ENCODE results near the gene SEZ6L. TPM values are rescaled to one million over a fixed set of nuclear protein-coding genes. Genes with fewer than 3 reads are reported as not detected.

SEZ6L gene
- total RNA-seq, 2 donors from 2014 or later, result 0.07 to 0.12 TPM

DNA sequence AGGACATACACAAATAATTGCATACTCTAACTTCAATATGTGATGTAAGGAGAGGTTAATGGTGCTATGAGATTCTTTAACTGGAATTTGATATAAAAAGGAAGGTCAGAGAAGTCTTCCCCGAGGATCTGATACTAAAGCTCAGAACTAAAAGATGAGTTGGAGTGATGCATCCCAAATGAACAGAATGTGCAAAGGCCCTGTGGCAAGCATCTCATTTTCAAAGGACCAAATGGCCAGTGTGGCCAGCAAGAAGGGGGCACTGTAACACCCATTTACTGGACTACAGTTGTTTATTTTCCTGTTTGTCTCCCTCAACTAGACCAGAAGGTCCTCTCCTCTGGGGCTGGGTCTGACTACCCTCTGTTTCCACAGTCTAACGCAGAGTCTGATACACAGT lies 144.9 kb downstream of the SEZ6L start:
- H3K9me3 ChIP-seq, result no peaks in the 10 kb centered on the region
- no peaks in the 10 kb centered on the region for H3K27me3 ChIP-seq
- H3K4me3 ChIP-seq, result no peak overlapping the region
- no peaks in the 10 kb centered on the region for H3K4me1 ChIP-seq
- TF ChIP-seq, protein P1, sequence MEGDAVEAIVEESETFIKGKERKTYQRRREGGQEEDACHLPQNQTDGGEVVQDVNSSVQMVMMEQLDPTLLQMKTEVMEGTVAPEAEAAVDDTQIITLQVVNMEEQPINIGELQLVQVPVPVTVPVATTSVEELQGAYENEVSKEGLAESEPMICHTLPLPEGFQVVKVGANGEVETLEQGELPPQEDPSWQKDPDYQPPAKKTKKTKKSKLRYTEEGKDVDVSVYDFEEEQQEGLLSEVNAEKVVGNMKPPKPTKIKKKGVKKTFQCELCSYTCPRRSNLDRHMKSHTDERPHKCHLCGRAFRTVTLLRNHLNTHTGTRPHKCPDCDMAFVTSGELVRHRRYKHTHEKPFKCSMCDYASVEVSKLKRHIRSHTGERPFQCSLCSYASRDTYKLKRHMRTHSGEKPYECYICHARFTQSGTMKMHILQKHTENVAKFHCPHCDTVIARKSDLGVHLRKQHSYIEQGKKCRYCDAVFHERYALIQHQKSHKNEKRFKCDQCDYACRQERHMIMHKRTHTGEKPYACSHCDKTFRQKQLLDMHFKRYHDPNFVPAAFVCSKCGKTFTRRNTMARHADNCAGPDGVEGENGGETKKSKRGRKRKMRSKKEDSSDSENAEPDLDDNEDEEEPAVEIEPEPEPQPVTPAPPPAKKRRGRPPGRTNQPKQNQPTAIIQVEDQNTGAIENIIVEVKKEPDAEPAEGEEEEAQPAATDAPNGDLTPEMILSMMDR (IDR thresholded peaks at IDR 0.05), result no peak
- no peak overlapping the region for H3K27ac ChIP-seq
- no peak for DNase-seq (ENCODE audit: low spot score)
- H3K36me3 ChIP-seq, result no peaks in the 10 kb centered on the region

DNA sequence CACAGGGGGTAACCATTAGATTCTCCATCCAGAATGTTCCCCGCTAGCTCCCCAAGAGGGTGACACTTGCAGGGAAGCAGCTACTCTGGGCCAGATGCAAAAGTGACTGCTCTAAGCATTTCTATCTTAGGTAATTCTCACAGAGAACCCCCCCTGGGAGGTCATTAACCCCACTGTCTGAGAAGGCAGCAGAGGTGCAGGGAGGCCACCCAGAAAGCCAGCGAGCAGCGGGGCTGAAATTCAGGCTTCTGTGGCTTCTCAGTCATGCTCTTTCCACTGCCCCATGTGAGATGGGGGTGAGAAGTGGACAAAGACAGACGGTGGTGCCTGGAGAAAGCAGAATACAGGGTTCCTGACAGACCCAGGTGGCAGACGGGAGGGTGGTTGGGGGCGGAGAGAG lies 145.4 kb downstream of the SEZ6L start:
- no peaks in the 10 kb centered on the region for H3K27me3 ChIP-seq

DNA sequence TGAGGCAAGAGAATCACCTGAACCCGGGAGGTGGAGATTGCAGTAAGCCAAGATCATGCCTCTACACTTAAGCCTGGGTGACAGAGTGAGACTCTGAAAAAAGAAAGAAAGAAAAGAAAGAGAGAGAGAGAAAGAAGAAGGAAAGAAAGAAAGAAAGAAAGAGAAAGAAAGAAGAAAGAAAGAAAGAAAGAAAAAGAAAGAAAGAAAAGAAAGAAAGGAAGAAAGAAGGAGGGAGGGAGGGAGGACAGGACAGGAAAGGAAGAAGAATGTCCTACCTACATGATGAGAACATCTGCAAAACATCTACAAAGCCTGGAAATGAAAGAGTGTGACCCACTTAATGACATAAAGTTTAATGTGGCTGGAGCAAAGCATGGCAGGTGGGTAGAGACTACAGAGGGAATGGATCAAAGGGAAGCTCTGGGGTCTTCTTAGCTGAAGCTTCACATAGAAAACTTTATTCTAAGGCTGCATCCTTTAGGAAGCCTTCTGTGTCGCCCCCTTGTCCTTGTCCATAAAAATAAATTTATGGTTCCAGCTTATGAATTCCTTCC lies 147.5 kb downstream of the SEZ6L start:
- TF ChIP-seq, protein P1 (IDR thresholded peaks at IDR 0.05), result no peak
- H3K27ac ChIP-seq, result no peak overlapping the region
- H3K9me3 ChIP-seq, result no peaks in the 10 kb centered on the region
- no peak overlapping the region for H3K4me3 ChIP-seq
- H3K4me1 ChIP-seq, result no peaks in the 10 kb centered on the region
- DNase-seq (ENCODE audit: low spot score), result no peak
- no peaks in the 10 kb centered on the region for H3K36me3 ChIP-seq
- no peaks in the 10 kb centered on the region for H3K27me3 ChIP-seq

More for the DNA sequence above, 145.4 kb downstream of the SEZ6L start:
- no peak overlapping the region for H3K4me3 ChIP-seq
- TF ChIP-seq, protein P1 (IDR thresholded peaks at IDR 0.05), result no peak
- no peaks in the 10 kb centered on the region for H3K9me3 ChIP-seq
- no peaks in the 10 kb centered on the region for H3K4me1 ChIP-seq
- no peak for DNase-seq (ENCODE audit: low spot score)
- H3K36me3 ChIP-seq, result no peaks in the 10 kb centered on the region
- no peak overlapping the region for H3K27ac ChIP-seq

DNA sequence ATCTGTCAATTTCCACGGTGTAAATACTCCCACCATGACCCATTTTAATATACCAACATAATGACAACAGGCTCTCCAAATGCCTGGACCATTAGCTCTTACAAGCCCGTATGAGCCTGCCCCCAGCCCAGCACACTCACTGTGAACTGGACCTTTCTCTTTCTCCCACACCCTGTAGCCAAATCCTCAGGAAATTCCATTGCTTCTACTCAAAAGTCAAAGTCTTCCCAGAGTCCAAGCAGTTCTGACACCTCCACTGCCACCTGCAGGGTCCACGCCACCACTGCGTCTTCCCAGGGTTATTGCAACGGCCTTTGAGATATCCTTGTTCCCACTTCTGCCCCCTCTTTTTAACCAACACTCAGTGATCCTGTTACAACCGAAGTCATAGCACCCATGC lies 149.7 kb downstream of the SEZ6L start:
- no peak overlapping the region for H3K4me3 ChIP-seq
- TF ChIP-seq, protein P1 (IDR thresholded peaks at IDR 0.05), result peak in 1 of 2 donors; percentile 23
- no peak overlapping the region for H3K27ac ChIP-seq
- no peak for DNase-seq (ENCODE audit: low spot score)
- H3K36me3 ChIP-seq, result no peaks in the 10 kb centered on the region
- no peaks in the 10 kb centered on the region for H3K4me1 ChIP-seq
- H3K27me3 ChIP-seq, result no peaks in the 10 kb centered on the region
- no peaks in the 10 kb centered on the region for H3K9me3 ChIP-seq

DNA sequence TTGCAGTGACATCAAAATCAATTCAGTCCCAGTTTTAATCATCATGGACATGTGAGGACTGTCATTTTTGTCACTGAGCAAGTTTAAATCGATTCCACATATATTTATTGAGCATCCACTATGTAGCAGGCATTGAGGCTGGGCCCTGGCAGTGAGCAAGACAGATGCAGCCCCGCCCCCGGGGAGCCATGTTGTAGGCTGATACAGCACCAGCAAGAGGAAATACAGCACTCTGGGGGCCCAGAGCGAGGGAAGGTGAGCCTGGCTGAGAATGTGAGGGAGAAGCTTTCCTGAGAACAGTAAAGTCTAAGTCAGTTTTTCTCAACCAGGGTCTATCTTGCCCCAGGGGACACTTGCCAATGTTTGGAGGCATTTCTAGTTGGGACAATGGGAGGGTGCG lies 151.2 kb downstream of the SEZ6L start:
- H3K4me1 ChIP-seq, result no peaks in the 10 kb centered on the region
- no peak overlapping the region for H3K27ac ChIP-seq
- H3K36me3 ChIP-seq, result no peaks in the 10 kb centered on the region
- no peaks in the 10 kb centered on the region for H3K27me3 ChIP-seq
- no peak overlapping the region for H3K4me3 ChIP-seq
- no peak for DNase-seq (ENCODE audit: low spot score)
- TF ChIP-seq, protein P1 (IDR thresholded peaks at IDR 0.05), result no peak
- no peaks in the 10 kb centered on the region for H3K9me3 ChIP-seq

DNA sequence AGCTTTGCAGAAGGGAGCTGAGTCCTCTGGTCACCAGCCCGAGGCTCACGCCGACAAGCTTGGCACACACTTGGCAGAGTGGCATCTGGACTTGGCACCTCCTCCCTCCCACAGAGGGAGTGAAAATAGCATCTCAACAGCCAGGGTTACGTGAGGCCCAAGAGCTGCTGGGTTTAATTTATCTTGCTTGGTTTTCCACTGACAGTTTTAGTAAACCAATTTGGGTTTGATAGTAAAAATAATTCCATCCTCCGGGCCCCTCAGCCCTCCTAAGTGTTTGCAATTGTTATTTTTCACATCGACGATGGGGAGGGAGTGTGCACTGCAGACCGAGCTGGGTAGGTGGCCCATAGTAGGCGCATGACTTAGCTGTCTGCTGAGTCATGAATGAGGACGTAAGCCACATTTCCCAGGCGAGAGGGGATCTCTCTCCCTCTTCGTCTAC lies 152.2 kb downstream of the SEZ6L start:
- H3K9me3 ChIP-seq, result no peaks in the 10 kb centered on the region
- H3K27me3 ChIP-seq, result no peaks in the 10 kb centered on the region
- H3K27ac ChIP-seq, result peak overlapping the region; percentile 4 to 68
- DNase-seq (ENCODE audit: low spot score), result no peak
- no peak overlapping the region for H3K4me3 ChIP-seq
- no peaks in the 10 kb centered on the region for H3K36me3 ChIP-seq
- TF ChIP-seq, protein P1 (IDR thresholded peaks at IDR 0.05), result no peak
- no peaks in the 10 kb centered on the region for H3K4me1 ChIP-seq
